HG03520 (cell line): ENCODE data around the gene XYLT1.
"Not testable (repeated sequence)": the region's sequence is repeated elsewhere in the genome, so short reads cannot be mapped to it uniquely, and the experiment has no call there.

Source experiments
- ATAC-seq: cut with Tn5 transposase; IDR thresholded peaks from one replicate; pipeline ENCODE4 v1.9.1; 2021; ENCODE audit warnings: mild to moderate bottlenecking, moderate library complexity; ENCODE audit not compliant: unreplicated experiment

XYLT1 gene

DNA sequence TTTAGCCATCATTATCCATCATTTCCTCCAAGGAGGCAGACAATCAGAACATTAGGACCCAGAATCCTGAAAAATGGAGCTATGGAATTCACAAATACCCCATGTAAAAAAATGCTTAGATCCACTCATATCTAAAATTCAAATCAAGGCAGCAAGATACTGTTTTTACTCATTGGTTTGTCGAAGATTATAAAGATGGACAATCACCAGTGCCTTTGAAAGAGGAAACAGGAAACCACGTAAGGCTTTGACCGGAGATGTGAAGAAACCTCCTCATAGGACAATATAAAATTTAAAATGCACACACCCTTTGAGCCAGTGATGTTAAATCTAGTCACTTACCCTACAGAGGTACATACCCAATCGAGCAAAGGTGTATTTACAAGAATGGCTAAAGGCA is 130.0 kb downstream of the XYLT1 start:
- no peak for ATAC-seq

GRCh38 chr16:17339764-17340541 is 130.8 kb downstream of the XYLT1 start:
- ATAC-seq, result no peak

GRCh38 chr16:17338244-17338643 is 132.5 kb downstream of the XYLT1 start:
- no peak for ATAC-seq

DNA sequence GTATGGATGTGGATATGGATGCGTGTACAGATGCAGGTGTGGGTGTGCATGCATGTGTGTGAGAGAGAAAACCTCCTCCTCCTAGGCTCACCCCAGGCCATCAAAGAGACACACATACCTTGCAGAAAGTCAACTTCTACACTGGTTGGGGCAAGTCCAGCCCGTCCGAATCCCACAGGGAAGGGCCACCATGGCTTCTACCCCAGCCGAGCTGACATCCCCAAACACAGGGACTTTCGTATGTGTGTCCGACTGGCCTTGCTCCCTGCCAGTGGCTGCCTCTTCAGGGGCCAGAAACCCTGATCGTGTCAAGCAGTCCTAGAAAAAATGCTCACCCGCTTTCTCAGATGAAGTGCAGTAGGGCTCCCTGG is 134.2 kb downstream of the XYLT1 start:
- no peak for ATAC-seq

DNA sequence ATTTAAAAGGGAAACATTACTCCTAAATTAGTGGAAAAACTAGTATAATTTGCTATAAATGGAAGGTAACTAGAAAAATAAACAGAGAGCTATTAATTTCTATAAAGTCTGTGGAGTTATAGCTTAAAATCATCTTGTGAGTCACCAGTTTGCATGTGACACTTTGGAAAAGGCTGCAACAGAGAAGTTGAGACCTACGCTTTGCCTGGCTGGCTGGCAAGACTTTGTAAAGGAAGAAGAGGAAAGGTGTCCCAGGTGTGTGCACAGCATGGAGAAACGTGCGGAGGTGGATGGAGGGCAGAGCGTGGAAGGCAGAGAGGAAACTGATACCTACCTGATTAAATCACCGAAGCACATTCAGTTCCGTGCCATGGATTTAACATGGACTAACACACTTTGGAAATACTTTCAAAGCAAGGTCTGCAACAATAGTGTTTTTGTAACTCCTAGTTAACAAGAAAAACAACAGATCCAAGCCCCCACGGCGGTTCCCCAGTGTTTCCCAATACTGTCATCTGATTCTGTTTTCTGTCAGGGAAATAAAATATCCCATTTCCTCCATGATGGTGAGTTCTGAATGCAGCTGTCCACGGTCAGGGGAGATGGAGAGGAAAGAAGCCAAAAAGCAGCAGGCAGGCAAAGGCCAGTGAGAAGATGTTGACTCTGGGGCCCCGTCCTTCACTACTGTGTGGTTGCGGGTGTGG is 134.8 kb downstream of the XYLT1 start:
- ATAC-seq, result no peak

DNA sequence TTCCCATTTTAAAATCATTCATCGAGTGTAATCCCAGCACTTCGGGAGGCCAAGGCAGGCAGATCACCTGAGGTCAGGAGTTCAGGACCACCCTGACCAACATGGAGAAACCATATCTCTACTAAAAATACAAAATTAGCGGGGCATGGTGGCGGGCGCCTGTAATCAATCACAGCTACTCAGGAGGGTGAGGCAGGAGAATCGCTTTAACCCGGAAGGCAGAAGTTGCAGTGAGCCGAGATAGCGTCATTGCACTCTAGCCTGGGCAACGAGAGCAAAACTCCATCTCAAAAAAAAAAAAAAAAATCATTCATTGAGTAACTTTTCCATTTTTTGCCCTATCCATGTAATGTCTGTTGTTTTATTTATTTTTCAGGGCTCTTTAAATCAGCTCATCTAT is 135.4 kb downstream of the XYLT1 start:
- not testable (repeated sequence) for ATAC-seq

DNA sequence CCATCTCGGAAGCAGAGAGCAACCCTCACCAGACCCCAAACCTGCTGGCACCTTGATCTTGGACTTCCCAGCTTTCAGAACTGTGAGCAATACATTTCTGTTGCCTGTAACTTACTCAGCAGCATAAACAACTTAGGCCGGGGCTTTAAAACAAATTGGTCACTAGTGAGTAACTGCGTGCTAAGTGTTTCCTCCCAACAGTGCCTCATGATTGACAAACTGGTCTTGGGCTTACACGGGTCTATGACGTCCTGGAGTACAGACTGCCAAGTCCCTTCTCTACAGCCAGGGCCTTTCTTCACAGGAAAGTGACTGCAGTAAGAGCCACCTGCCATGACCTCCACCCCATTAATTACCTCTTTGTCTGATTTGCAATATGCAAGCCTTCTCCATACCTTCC is 136.7 kb downstream of the XYLT1 start:
- no peak for ATAC-seq

- ATAC-seq, result no peak
Observed at GRCh38 chr16:17333229-17333628, 137.5 kb downstream of the XYLT1 start.

- no peak for ATAC-seq
Observed at GRCh38 chr16:17331991-17332390, 138.8 kb downstream of the XYLT1 start.

DNA sequence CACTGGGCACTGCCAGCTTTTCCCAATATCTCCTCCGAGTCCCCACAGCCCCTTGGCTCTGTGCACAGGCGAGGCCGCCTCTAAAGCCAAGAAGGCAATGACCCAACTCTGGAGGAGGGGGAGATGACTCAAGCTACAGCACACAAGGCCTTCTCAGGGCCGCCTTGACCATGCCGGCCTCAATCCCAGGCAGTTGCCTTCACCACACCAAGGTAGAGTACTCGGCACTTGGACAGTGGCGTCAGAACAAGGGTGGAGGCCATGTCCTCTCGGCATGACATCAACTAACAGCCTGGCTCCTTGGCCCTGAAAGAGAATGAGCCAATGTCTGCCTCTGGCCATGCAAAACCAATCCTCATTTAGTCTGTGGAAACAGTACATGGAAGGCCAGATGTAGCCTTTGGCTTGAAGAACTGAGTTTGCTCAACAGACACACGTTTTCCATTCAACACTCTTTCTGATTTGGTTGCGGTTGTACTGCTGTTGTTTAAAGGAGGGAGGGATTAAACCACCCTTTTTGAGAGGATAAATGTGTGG is 139.6 kb downstream of the XYLT1 start:
- ATAC-seq, result no peak

DNA sequence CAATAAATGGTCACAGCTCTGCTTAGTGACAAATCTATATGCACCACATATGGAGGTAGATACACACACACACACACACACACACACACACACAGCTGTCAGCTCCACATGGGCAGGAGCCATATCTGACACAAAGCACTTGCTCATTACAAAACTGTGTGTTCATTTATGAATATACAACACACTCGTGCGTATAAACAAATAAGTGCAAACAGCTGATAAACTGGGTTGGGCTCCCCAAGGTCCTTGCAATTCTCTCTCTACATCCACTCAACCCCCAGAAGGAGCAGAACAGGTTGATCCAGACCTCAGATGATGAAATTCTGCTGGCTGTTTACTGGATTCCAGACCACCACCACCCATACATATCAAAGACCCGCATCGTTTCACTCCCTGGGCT is 140.7 kb downstream of the XYLT1 start:
- ATAC-seq, result no peak

GRCh38 chr16:17329391-17329790 is 141.4 kb downstream of the XYLT1 start:
- ATAC-seq, result no peak

DNA sequence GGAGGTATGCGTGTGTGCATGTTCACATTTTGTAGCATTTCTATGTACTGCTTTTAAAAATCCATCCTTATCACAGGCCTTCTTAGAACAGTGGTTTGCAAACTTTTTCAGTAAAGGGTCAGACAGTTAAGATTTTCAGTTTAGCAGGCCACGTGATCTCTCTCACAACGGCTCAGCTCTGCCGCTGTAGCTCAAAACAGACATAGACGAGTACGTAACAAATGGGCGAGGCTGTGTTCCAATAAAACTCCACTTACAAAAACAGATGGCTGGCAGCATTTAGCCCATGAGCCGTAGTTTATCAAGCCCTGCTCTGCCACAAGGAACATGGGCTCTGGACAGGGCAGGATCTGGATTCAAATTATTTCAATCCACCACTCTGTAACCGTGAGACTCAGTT is 141.8 kb downstream of the XYLT1 start:
- no peak for ATAC-seq

GRCh38 chr16:17327664-17328335 is 143.0 kb downstream of the XYLT1 start:
- no peak for ATAC-seq

- no peak for ATAC-seq
Observed at GRCh38 chr16:17325476-17326143, 145.2 kb downstream of the XYLT1 start.

- no peak for ATAC-seq
Observed at GRCh38 chr16:17324451-17324850, 146.3 kb downstream of the XYLT1 start.

- no peak for ATAC-seq
Observed at GRCh38 chr16:17323171-17323570, 147.6 kb downstream of the XYLT1 start.

DNA sequence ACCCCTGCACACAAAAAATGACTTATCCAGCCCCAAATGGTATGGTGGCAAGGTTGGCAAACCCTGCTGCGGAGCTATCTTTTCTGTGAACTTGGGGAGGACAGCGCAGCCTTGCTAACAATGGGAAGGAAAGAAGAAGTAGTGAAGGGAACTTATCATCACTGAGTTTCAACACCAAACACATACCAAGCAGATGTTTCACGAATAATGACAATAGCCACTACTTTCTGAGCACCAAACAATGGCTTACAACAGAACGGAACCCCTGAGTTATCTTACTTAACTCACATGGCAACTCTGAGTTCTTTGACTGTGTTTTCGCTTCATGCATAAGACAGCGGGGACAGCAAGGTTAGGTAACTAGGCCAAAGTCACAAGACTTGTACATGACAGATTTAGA is 148.9 kb downstream of the XYLT1 start:
- ATAC-seq, result no peak

DNA sequence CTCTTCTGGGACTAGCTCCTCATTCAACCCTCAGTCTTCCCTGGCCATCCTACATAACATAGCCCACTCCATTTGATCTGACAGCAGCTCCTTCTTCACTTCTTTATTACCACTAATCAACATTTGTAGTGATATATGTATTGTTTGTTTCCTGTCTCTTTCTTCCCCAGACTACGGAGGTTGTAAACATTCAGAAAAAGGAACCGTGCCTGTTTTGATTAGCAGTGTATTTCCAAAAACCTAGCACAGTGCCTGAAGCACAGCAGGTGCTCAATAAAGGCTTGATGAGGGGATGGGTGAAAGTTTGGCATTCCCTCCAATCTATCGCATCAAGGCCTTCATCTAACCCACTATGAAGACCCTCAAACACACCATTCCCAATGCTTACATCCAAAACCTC is 150.8 kb downstream of the XYLT1 start:
- no peak for ATAC-seq

DNA sequence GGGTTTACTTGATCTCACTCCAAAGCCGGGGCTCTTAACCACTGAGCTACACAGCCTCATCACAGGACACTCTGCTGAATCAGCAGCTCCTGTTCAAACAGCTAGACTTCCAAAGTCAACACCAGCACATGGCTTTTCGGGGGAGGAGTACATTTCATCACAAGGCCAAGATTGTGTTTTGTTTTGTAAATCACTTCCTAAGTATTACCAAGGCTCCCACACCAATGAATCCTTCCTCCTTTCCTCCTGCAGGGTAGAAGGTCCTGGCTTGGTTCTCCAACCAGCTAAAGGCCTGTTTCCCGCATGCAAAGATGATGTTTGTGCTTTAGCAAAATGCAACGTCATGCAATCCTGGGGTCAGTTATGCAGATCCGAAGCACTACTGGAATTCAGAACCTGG is 152.5 kb downstream of the XYLT1 start:
- ATAC-seq, result no peak

- no peak for ATAC-seq
Observed at GRCh38 chr16:17316005-17316404, 154.8 kb downstream of the XYLT1 start.
